A549 (cell line): Measurements from ENCODE around the gene DNAJC16. TPM values are rescaled to one million over a fixed set of nuclear protein-coding genes. Genes with fewer than 3 reads are reported as not detected.
A peak's percentile ranks its signal among the peaks of the same experiment; 100 is the strongest.

Experiments used
- ATAC-seq, 2 experiments: fragments of 200-7000 bp in 1 of 2; fragments of >200 bp in 1 of 2; cut with Nextera tagmentation in 1 of 2; cut with Tn5 transposase in 1 of 2; 3 replicates each; pipeline versions ENCODE4 v1.8.0 to v1.9.1; 2018 to 2020; ENCODE audit warnings: mild to moderate bottlenecking in 1 of 2, moderate library complexity in 1 of 2
- CTCF ChIA-PET: fragments of 300-600 bp; sonication (Branson Sonifier 250); formaldehyde crosslinking; extraction: SDS; loops from one replicate; lab custom pipeline; 2021; ENCODE audit warnings: antibody characterized with exemption, inconsistent platforms; lab: Yijun Ruan, JAX
- POLR2A ChIA-PET: fragments of 350-600 bp; formaldehyde crosslinking; extraction: SDS; loops from one replicate; lab custom pipeline; 2021; ENCODE audit warnings: antibody characterized with exemption, inconsistent platforms; lab: Yijun Ruan, JAX
- DNase-seq, 2 experiments: peaks; one replicate each; pipeline versions ENCODE4 v3.0.0 to v3.0.0-alpha.2; 2011 to 2016; ENCODE audit warnings: low read depth in 1 of 2, low spot score in 1 of 2
- FAIRE-seq: peaks from 2 replicates; lab custom pipeline; 2011; peaks lifted over from hg19 to GRCh38; lab: Jason Lieb, UNC
- H3K27ac ChIP-seq, 2 experiments: fragments of >200 bp; sonication (Bioruptor Twin); formaldehyde crosslinking; 3 replicates each; pipeline ENCODE4 v1.5.1; 2016 to 2017
- H3K4me1 ChIP-seq: fragments of >200 bp; sonication (Bioruptor Twin); formaldehyde crosslinking; 3 replicates; pipeline ENCODE4 v1.6.1; 2016
- H3K4me2 ChIP-seq: fragments of >200 bp; sonication (Bioruptor Twin); formaldehyde crosslinking; 3 replicates; pipeline ENCODE4 v1.6.1; 2016
- H3K4me3 ChIP-seq: fragments of >200 bp; sonication (Bioruptor Twin); formaldehyde crosslinking; 3 replicates; pipeline ENCODE4 v1.5.1; 2016
- H3K9me3 ChIP-seq: fragments of >200 bp; sonication (Bioruptor Twin); formaldehyde crosslinking; 3 replicates; pipeline ENCODE4 v1.6.1; 2016
- CEBPB ChIP-seq, 2 experiments: fragments of >200 bp in 1 of 2; sonication (Bioruptor Twin) in 1 of 2; formaldehyde crosslinking in 1 of 2; IDR thresholded peaks; 2 replicates each; pipeline ENCODE4 v1.6.1; 2012 to 2016
- CHD2 ChIP-seq: fragments of 150-350 bp; IDR thresholded peaks from 2 replicates; pipeline ENCODE4 v1.6.1; 2014; ENCODE audit warnings: low read length; ENCODE audit not compliant: partially characterized antibody
- EHF ChIP-seq: fragments of 250-450 bp; sonication (Bioruptor Pico); IDR thresholded peaks from 2 replicates; pipeline ENCODE4 v1.5.0; 2020; ENCODE audit warnings: mild to moderate bottlenecking
- FOSL2 ChIP-seq, 2 experiments: fragments of 450-650 bp in 1 of 2; fragments of >200 bp in 1 of 2; sonication (Bioruptor Twin) in 1 of 2; formaldehyde crosslinking; IDR thresholded peaks; 2 replicates each; pipeline versions ENCODE4 v1.5.0 to v1.6.1; 2016 to 2020; ENCODE audit warnings: mild to moderate bottlenecking in 1 of 2, moderate library complexity in 1 of 2
- JUN ChIP-seq, 2 experiments: fragments of >200 bp; sonication (Bioruptor Twin); formaldehyde crosslinking; IDR thresholded peaks; 2 replicates in 1 of 2; 3 replicates in 1 of 2; pipeline ENCODE4 v1.6.1; 2016 to 2017
- MYC ChIP-seq: IDR thresholded peaks from 2 replicates; pipeline ENCODE4 v1.6.1; 2012; ENCODE audit warnings: mild to moderate bottlenecking, inconsistent platforms, low read length, improper control_type of control experiment, borderline replicate concordance
- POLR2A ChIP-seq: IDR thresholded peaks from 2 replicates; pipeline ENCODE4 v1.6.1; 2012; ENCODE audit warnings: mild to moderate bottlenecking, low read length
- RAD21 ChIP-seq, 2 experiments: fragments of >200 bp in 1 of 2; sonication (Bioruptor Twin) in 1 of 2; formaldehyde crosslinking in 1 of 2; IDR thresholded peaks in 1 of 2; conservative IDR thresholded peaks in 1 of 2; 2 replicates in 1 of 2; 3 replicates in 1 of 2; pipeline ENCODE4 v1.6.1; 2012 to 2018; ENCODE audit warnings: inconsistent platforms in 1 of 2
- SREBF2 ChIP-seq: fragments of 450-650 bp; IDR thresholded peaks from 2 replicates; pipeline ENCODE4 v1.6.1; 2014; ENCODE audit warnings: mild to moderate bottlenecking, moderate library complexity
- ZFP36 ChIP-seq: fragments of 450-650 bp; IDR thresholded peaks from 2 replicates; pipeline ENCODE4 v1.6.1; 2014; ENCODE audit warnings: borderline replicate concordance; ENCODE audit not compliant: partially characterized antibody
- ZSCAN20 ChIP-seq: fragments of 250-450 bp; sonication (Bioruptor Pico); IDR thresholded peaks from 2 replicates; pipeline ENCODE4 v1.8.0; 2022; ENCODE audit warnings: mild to moderate bottlenecking, moderate library complexity
- WGBS: methylation state at CpG from one replicate; pipeline ENCODE4 v1.1.6; 2017; ENCODE audit errors: missing lambda C conversion rate; 5-methylcytosine and 5-hydroxymethylcytosine counted together
- polyA plus RNA-seq, 4 experiments: library from polyadenylated mRNA; depleted of rRNA in 3 of 4; stranded (reverse); fragments of >200 nt; fragmentation: RNase III in 1 of 4; extraction: RNeasy Plus Mini Kit Qiagen cat#74134 plus additional on column Dnase treatment in 1 of 4; gene quantifications; 2 replicates in 3 of 4; 3 replicates in 1 of 4; pipeline ENCODE4 v1.2.3, GENCODE V29; 2011 to 2017
- TF ChIP-seq, protein P1 (sequence below): IDR thresholded peaks from 2 replicates; pipeline ENCODE4 v1.6.1; 2012
- TF ChIP-seq, protein P2 (sequence below): fragments of 200-600 bp; sonication (generic); IDR thresholded peaks from 2 replicates; pipeline ENCODE4 v1.6.1; 2016; ENCODE audit warnings: antibody characterized with exemption, mild to moderate bottlenecking, moderate library complexity
- TF ChIP-seq, protein P3 (sequence below): fragments of >200 bp; sonication (Bioruptor Twin); formaldehyde crosslinking; IDR thresholded peaks from 2 replicates; pipeline ENCODE4 v1.6.1; 2016
- TF ChIP-seq, protein P4 (sequence below): fragments of >200 bp; sonication (Bioruptor Twin); formaldehyde crosslinking; IDR thresholded peaks from 3 replicates; pipeline ENCODE4 v1.6.1; 2016

Gene DNAJC16
- polyA plus RNA-seq, 2 of the 4 experiments (the other 2 are of a cell fraction), result 4.6 to 12.5 TPM

DNA sequence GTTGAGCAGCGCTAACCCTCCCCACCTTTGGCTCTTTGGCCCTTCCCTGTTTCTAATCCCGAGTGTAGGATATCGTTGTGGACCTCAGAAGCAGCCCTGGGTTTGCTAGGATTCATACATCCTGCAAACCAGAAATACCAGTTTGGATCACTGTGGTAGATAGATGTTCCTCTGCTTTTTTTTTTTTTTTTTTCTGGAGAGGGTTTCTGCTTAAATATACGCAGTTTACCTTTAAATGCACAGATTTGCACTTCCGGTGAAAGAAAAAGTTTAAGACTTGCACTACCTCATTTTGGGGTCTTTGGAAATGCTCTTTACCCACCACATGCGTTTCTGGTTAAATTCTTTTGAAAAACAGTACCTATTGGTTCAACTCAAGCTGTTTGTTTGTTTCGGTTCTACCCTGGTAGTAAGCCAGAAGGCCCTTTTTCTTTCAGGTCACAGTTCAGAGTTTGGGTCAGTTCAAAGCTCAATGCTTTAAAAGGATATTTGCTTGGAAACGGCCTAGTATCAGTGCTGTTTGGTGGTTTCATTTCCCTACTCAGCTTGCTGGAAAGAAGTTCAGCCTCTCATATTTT, 91.5 kb downstream of the DNAJC16 start:
- TF ChIP-seq CHD2, result no peak
- TF ChIP-seq, protein P1, sequence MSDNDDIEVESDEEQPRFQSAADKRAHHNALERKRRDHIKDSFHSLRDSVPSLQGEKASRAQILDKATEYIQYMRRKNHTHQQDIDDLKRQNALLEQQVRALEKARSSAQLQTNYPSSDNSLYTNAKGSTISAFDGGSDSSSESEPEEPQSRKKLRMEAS, result 0 out of 2 replicates have a peak, but pooled peaks have one; percentile 4
- TF ChIP-seq, protein P2, sequence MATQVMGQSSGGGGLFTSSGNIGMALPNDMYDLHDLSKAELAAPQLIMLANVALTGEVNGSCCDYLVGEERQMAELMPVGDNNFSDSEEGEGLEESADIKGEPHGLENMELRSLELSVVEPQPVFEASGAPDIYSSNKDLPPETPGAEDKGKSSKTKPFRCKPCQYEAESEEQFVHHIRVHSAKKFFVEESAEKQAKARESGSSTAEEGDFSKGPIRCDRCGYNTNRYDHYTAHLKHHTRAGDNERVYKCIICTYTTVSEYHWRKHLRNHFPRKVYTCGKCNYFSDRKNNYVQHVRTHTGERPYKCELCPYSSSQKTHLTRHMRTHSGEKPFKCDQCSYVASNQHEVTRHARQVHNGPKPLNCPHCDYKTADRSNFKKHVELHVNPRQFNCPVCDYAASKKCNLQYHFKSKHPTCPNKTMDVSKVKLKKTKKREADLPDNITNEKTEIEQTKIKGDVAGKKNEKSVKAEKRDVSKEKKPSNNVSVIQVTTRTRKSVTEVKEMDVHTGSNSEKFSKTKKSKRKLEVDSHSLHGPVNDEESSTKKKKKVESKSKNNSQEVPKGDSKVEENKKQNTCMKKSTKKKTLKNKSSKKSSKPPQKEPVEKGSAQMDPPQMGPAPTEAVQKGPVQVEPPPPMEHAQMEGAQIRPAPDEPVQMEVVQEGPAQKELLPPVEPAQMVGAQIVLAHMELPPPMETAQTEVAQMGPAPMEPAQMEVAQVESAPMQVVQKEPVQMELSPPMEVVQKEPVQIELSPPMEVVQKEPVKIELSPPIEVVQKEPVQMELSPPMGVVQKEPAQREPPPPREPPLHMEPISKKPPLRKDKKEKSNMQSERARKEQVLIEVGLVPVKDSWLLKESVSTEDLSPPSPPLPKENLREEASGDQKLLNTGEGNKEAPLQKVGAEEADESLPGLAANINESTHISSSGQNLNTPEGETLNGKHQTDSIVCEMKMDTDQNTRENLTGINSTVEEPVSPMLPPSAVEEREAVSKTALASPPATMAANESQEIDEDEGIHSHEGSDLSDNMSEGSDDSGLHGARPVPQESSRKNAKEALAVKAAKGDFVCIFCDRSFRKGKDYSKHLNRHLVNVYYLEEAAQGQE, result no peak
- FAIRE-seq (no peak), DNase-seq (no peak), ATAC-seq (no peak)
- 1% methylated on average over 8 of the region's 8 CpGs for WGBS
- Histone ChIP-seq H3K4me3 (peak overlapping the region; percentile 83), H3K4me1 (peaks cover 41% of the 10 kb centered on the region), H3K27ac (peak overlapping the region; percentile 90 to 99), H3K4me2 (peak overlapping the region; percentile 88), H3K9me3 (no peaks in the 10 kb centered on the region)
- CTCF ChIA-PET, result interaction anchor here (0.7 to 1.6 kb wide), 6 partner anchors 12 to 139 kb away, joined by 3 to 4 read pairs (median 3); no protein-coding TSS in a partner anchor
- POLR2A ChIA-PET, result interaction anchor here (0.7 to 5.5 kb wide), 3 partner anchors 15 to 218 kb away, joined by 6 to 24 read pairs (median 9); partner anchors contain the start of gene AGMAT

DNA sequence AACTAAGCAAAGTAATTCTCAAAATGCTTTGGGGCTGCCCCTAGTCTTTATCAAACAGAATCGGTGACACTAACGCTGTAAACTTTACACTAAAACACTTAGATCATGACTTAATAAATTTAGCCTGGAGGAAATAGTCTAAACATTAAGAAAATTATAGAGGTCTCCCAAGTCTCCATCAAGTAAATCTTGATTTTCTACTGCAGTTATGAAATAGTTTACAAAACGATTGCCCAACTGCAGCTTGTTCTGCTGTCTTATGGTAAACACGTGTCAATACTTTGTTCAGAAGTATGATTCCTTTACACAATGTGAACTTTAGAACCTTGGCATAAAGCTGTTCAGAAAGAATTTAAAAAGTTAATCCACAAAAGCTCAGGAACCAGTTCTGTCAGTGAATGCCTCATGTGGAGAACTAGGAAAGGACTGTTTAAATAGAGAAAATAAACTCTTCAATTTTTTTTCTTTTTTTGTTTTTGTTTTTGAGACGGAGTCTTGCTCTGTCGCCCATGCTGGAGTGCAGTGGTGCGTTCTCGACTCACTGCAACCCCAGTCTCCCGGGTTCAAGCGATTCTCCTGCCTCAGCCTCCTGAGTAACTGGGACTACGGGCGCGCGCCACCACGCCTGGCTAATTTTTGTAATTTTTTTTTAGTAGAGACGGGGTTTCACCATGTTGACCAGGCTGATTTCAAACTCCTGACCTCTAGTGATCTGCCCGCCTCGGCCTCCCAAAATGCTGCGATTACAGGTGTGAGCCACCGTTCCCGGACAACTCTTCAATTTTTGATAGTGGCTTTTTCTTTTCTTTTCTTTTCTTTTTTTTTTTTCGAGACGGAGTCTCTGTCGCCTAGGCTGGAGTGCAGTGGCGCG, 92.2 kb downstream of the DNAJC16 start:
- no peak for ATAC-seq

DNA sequence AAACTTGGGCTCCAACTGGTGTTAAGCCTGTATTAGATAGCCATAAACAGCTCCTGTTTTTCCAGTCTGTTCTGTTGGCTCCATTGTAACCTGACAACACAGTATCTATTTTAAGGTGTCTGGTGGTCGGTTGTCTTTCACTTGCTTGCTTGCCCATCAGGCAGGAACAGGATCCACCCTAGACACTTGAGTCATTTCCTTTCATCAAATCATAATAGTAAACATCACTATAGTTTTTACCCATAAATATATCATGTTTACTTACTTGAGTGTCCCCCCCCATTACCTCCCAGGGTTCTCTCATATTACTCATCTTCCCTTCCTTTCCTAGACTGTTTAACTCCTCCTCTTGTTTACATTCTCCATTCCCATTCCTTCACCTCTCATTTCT, 93.5 kb downstream of the DNAJC16 start:
- DNase-seq (peak; percentile 20 to 60), FAIRE-seq (no peak), ATAC-seq (no peak; a peak in 2 of 6 replicates)
- TF ChIP-seq FOSL2 (IDR thresholded peaks at IDR 0.05) (no peak), FOSL2 (CRISPR knock-in tag; IDR thresholded peaks at IDR 0.05) (peak; percentile 72), EHF (CRISPR knock-in tag) (no peak)
- Histone ChIP-seq H3K4me2 (peak overlapping the region; percentile 88), H3K27ac (peak overlapping the region in 1 of 2 experiments; percentile 6; a peak in 1 of 6 replicates), H3K4me3 (peak overlapping the region; percentile 11; the same call in 1 of the 3 replicates), H3K9me3 (no peaks in the 10 kb centered on the region), H3K4me1 (peaks cover 41% of the 10 kb centered on the region)
- ChIA-PET POLR2A (interaction anchor here (5.5 kb wide), 1 partner anchor 17 kb away, joined by 24 read pairs; no protein-coding TSS in a partner anchor), CTCF (interaction anchor here (1.4 kb wide), 1 partner anchor 122 kb away, joined by 4 read pairs; the partner anchor contains the start of gene TMEM82)
- 0% methylated on average over 1 of the region's 1 CpG for WGBS

More for the DNA sequence above, 92.2 kb downstream of the DNAJC16 start:
- 77% methylated on average over 26 of the region's 26 CpGs for WGBS
- Histone ChIP-seq H3K9me3 (no peaks in the 10 kb centered on the region), H3K4me2 (peak overlapping the region; percentile 88), H3K4me1 (peaks cover 41% of the 10 kb centered on the region), H3K27ac (peak overlapping the region; percentile 90 to 99), H3K4me3 (peak overlapping the region; percentile 83)
- peak in 1 of 2 experiments; percentile 44 for DNase-seq
- FAIRE-seq, result no peak
- ChIA-PET CTCF (interaction anchor here (1.3 to 1.6 kb wide), 3 partner anchors 11 to 30 kb away, joined by 3 to 4 read pairs (median 4); no protein-coding TSS in a partner anchor), POLR2A (interaction anchor here (0.7 to 5.5 kb wide), 3 partner anchors 16 to 217 kb away, joined by 6 to 24 read pairs (median 9); partner anchors contain the start of gene AGMAT)
- peak; percentile 70 to 75 for TF ChIP-seq CEBPB (IDR thresholded peaks at IDR 0.05)
- no peak for TF ChIP-seq POLR2A
- TF ChIP-seq MYC, result 0 out of 2 replicates have a peak, but pooled peaks have one; percentile 22

DNA sequence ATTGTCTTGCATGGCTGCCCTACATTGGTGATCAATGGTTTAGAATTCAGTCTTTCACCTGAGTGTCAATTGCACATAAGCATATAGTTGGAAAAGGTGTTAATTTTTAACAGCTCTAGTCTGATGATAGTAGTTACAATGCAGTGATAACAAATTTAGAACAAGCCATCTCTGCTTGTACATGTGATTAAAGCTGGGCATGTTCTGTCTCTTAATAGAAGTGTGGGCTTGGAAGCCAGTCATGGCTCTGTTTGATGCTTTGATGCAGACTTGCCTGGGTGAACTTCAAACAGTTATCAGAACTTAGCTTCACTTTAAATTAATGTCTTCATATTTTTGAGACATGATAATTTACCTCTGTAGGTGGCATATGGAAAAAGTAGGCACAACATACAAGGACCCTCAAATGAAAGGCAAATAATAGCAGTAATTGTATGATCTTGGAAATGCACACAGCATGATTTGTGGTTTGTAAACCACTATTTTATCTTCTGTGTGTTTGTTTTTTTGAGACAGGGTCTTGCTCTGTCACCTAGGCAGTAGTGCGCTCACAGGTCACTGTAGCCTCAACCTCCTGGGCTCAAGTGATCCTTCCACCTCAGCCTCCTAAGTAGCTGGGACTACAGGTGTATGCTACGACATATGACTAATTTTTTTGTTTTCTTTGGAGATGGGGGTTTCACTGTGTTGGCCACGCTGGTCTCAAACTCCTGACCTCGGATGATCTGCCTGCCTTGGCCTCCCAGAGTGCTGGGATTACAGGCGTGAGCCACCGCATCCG, 94.4 kb downstream of the DNAJC16 start:
- ATAC-seq (no peak), DNase-seq (no peak), FAIRE-seq (no peak)
- peak overlapping the region; percentile 88 for H3K4me2 ChIP-seq
- no peak overlapping the region for H3K4me3 ChIP-seq
- no peaks in the 10 kb centered on the region for H3K9me3 ChIP-seq
- WGBS, result 89% methylated on average over 7 of the region's 7 CpGs
- H3K4me1 ChIP-seq, result peaks cover 37% of the 10 kb centered on the region
- POLR2A ChIA-PET, result no interaction called here
- CTCF ChIA-PET, result interaction anchor here (1.2 to 1.4 kb wide), 2 partner anchors 9 to 121 kb away, joined by 4 read pairs; partner anchors contain the start of gene TMEM82
- no peak overlapping the region for H3K27ac ChIP-seq
- no peak for TF ChIP-seq ZSCAN20 (CRISPR knock-in tag)
- TF ChIP-seq SREBF2, result no peak
- TF ChIP-seq MYC, result no peak
- TF ChIP-seq ZFP36, result no peak
- no peak for TF ChIP-seq RAD21 (conservative IDR thresholded peaks at IDR 0.05 in 1 of 2, IDR thresholded peaks at IDR 0.05 in 1 of 2)
- TF ChIP-seq, protein P3, sequence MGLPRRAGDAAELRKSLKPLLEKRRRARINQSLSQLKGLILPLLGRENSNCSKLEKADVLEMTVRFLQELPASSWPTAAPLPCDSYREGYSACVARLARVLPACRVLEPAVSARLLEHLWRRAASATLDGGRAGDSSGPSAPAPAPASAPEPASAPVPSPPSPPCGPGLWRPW, result no peak
- TF ChIP-seq JUN (IDR thresholded peaks at IDR 0.05), result no peak
- TF ChIP-seq, protein P4, sequence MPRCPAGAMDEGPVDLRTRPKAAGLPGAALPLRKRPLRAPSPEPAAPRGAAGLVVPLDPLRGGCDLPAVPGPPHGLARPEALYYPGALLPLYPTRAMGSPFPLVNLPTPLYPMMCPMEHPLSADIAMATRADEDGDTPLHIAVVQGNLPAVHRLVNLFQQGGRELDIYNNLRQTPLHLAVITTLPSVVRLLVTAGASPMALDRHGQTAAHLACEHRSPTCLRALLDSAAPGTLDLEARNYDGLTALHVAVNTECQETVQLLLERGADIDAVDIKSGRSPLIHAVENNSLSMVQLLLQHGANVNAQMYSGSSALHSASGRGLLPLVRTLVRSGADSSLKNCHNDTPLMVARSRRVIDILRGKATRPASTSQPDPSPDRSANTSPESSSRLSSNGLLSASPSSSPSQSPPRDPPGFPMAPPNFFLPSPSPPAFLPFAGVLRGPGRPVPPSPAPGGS, result no peak
